ENCODE results near the gene COPRS. TPM values are rescaled to one million over a fixed set of nuclear protein-coding genes. Genes with fewer than 3 reads are reported as not detected.

Gene COPRS
- total and polyA plus RNA-seq, 5 donors from 2014 or later: 5.0 to 17.2 (median 12.7) TPM

DNA sequence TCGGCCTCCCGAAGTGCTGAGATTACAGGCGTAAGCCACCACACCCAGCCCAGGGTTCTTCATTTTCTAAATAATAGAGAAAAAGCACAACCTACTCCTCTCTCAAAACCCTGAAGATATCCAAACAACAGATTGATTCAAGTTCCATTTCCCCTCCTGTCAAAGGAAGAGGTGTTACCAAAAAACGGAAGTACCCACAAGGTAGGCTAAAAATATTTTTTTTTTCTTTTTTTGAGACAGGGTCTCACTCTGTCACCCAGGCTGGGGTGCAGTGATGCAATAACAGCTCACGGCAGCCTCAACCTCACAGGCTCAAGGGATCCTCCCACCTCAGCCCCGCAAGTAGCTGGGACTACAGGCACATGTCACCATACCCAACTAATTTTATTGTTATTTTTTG, 23.5 kb upstream of the COPRS start:
- H3K4me3 ChIP-seq (ENCODE audit: low read depth, low read length): no peak overlapping the region
- no peaks in the 10 kb centered on the region for H3K4me1 ChIP-seq (ENCODE audit: control insufficient read depth, insufficient read depth, low read length, poor library complexity, severe bottlenecking)
- H3K27ac Mint-ChIP-seq: peak overlapping the region in 1 of 3 donors; percentile 40
- H3K36me3 Mint-ChIP-seq: peaks cover 27% of the 10 kb centered on the region
- no peaks in the 10 kb centered on the region for H3K9me3 ChIP-seq (ENCODE audit: control insufficient read depth in 2 of 2, low read length in 2 of 2)
- peaks cover 0 to 7% (median 6%) of the 10 kb centered on the region in 4 donors for H3K4me1 Mint-ChIP-seq
- H3K36me3 ChIP-seq (ENCODE audit: control insufficient read depth, insufficient read depth, low read length): peaks cover 70% of the 10 kb centered on the region
- ATAC-seq (ENCODE audit: low read depth in 2 of 2): no peak
- no peaks in the 10 kb centered on the region for H3K9me3 Mint-ChIP-seq
- DNase-seq: no peak
- H3K27me3 ChIP-seq (ENCODE audit: control insufficient read depth, insufficient read depth, low read length): no peaks in the 10 kb centered on the region
- no peak overlapping the region for H3K27ac ChIP-seq (ENCODE audit: insufficient read depth, low read length, poor library complexity, severe bottlenecking)
- H3K4me3 Mint-ChIP-seq: no peak overlapping the region
- H3K27me3 Mint-ChIP-seq: no peaks in the 10 kb centered on the region

DNA sequence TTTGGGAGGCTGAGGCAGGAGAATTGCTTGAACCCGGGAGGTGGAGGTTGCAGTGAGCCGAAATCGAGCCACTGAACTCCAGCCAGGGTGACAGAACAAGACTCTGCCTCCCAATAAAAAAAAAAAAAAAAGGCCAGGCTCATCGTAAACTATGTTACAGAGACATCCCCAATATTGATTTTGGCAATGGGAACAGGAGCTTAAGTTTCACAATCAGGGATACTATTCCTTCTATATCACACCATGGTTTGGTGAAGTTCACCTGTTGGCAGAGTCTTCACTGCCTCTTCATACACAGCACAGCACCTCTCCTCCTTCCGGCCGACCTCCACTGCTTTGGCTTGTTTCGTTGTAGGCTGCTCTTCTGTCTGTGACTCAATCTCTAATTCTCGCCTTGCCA, 21.3 kb upstream of the COPRS start:
- H3K27me3 Mint-ChIP-seq: no peaks in the 10 kb centered on the region
- peaks cover 30% of the 10 kb centered on the region for H3K36me3 Mint-ChIP-seq
- DNase-seq (no peak), ATAC-seq (ENCODE audit: low read depth in 2 of 2) (no peak)
- no peaks in the 10 kb centered on the region for H3K4me1 ChIP-seq (ENCODE audit: control insufficient read depth, insufficient read depth, low read length, poor library complexity, severe bottlenecking)
- no peak overlapping the region for H3K4me3 Mint-ChIP-seq
- no peaks in the 10 kb centered on the region for H3K9me3 Mint-ChIP-seq
- peaks cover 69% of the 10 kb centered on the region for H3K36me3 ChIP-seq (ENCODE audit: control insufficient read depth, insufficient read depth, low read length)
- H3K27ac ChIP-seq (ENCODE audit: insufficient read depth, low read length, poor library complexity, severe bottlenecking): no peak overlapping the region
- H3K9me3 ChIP-seq (ENCODE audit: control insufficient read depth in 2 of 2, low read length in 2 of 2): no peaks in the 10 kb centered on the region
- H3K4me1 Mint-ChIP-seq: peaks cover 0 to 9% (median 6%) of the 10 kb centered on the region in 4 donors
- no peak overlapping the region for H3K4me3 ChIP-seq (ENCODE audit: low read depth, low read length)
- peak overlapping the region in 1 of 3 donors; percentile 5 for H3K27ac Mint-ChIP-seq
- H3K27me3 ChIP-seq (ENCODE audit: control insufficient read depth, insufficient read depth, low read length): no peaks in the 10 kb centered on the region

GRCh38 chr17:31878703-31879073, 19.6 kb upstream of the COPRS start:
- Mint-ChIP-seq H3K27ac (peak overlapping the region in 2 of 3 donors; percentile 13 to 79), H3K4me3 (no peak overlapping the region), H3K4me1 (peaks cover 0 to 9% (median 6%) of the 10 kb centered on the region in 4 donors), H3K9me3 (no peaks in the 10 kb centered on the region), H3K36me3 (peaks cover 30% of the 10 kb centered on the region), H3K27me3 (no peaks in the 10 kb centered on the region)
- no peaks in the 10 kb centered on the region for H3K9me3 ChIP-seq (ENCODE audit: control insufficient read depth in 2 of 2, low read length in 2 of 2)
- H3K27me3 ChIP-seq (ENCODE audit: control insufficient read depth, insufficient read depth, low read length): no peaks in the 10 kb centered on the region
- no peak overlapping the region for H3K4me3 ChIP-seq (ENCODE audit: low read depth, low read length)
- H3K27ac ChIP-seq (ENCODE audit: insufficient read depth, low read length, poor library complexity, severe bottlenecking): no peak overlapping the region
- no peak for ATAC-seq (ENCODE audit: low read depth in 2 of 2)
- DNase-seq: no peak
- peaks cover 73% of the 10 kb centered on the region for H3K36me3 ChIP-seq (ENCODE audit: control insufficient read depth, insufficient read depth, low read length)
- no peaks in the 10 kb centered on the region for H3K4me1 ChIP-seq (ENCODE audit: control insufficient read depth, insufficient read depth, low read length, poor library complexity, severe bottlenecking)

DNA sequence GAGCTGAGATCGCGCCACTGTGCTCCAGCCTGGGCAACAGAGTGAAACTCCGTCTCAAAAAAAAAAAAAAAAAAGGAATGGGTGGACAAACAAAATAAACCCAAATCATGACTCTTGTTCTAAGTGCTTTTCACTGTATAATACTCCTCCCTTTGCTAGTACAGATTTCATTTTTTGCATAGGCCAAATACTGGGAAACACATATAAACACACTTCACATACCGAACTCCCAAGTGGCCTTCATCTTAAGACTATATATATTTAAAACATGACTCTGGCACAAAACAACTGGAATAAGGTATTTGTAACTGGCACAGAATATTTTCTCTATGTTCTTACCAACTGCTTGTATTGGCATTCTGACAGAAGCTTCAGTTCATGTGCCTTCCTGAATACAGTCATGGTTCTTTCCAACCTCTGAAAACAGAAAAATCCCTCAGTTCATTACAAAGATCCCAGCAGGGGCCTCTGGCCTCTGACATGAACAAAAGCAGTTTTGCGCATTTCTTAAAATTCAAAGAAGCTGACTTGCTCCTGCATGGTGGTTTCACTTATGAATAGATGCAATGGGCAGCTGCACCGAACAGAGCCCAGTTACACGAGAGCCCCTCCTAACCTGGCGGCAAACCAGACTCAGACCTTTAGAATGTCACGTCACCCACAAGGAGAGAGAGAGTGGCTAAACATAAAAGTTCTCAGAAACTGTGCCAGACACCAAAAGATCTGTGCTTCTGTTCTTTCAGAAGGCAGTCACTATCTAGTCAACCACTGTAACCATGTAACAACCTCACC, 19.1 kb upstream of the COPRS start:
- ATAC-seq (ENCODE audit: low read depth in 2 of 2): no peak
- peaks cover 35% of the 10 kb centered on the region for H3K36me3 Mint-ChIP-seq

DNA sequence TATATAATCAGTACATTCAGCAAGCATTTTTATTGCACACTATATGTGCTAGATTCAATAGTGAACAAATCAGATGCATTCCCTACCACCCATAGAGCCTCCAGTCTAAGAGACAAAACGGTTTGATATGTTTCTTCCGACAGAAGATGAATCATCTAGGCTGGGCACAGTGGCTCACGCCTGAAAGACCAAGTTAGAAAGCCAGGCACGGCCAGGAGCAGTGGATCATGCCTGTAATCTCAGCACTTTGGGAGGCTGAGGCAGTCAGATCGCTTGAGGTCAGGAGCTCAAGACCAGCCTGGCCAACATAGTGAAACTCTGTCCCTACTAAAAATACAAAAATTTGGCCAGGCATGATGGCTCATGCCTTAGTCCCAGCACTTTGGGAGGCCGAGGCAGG, 18.3 kb upstream of the COPRS start:
- peaks cover 0 to 9% (median 5%) of the 10 kb centered on the region in 4 donors for H3K4me1 Mint-ChIP-seq
- peaks cover 80% of the 10 kb centered on the region for H3K36me3 ChIP-seq (ENCODE audit: control insufficient read depth, insufficient read depth, low read length)

More for the DNA sequence above, 19.1 kb upstream of the COPRS start:
- no peaks in the 10 kb centered on the region for H3K9me3 Mint-ChIP-seq
- Histone ChIP-seq H3K4me3 (ENCODE audit: low read depth, low read length) (no peak overlapping the region), H3K4me1 (ENCODE audit: control insufficient read depth, insufficient read depth, low read length, poor library complexity, severe bottlenecking) (no peaks in the 10 kb centered on the region), H3K27ac (ENCODE audit: insufficient read depth, low read length, poor library complexity, severe bottlenecking) (no peak overlapping the region), H3K36me3 (ENCODE audit: control insufficient read depth, insufficient read depth, low read length) (peaks cover 74% of the 10 kb centered on the region), H3K27me3 (ENCODE audit: control insufficient read depth, insufficient read depth, low read length) (no peaks in the 10 kb centered on the region), H3K9me3 (ENCODE audit: control insufficient read depth in 2 of 2, low read length in 2 of 2) (no peaks in the 10 kb centered on the region)
- H3K4me1 Mint-ChIP-seq: peaks cover 0 to 9% (median 6%) of the 10 kb centered on the region in 4 donors
- H3K27me3 Mint-ChIP-seq: no peaks in the 10 kb centered on the region
- H3K27ac Mint-ChIP-seq: peak overlapping the region in 2 of 3 donors; percentile 13 to 79
- DNase-seq: peak in 1 of 3 donors; percentile 49
- no peak overlapping the region for H3K4me3 Mint-ChIP-seq

DNA sequence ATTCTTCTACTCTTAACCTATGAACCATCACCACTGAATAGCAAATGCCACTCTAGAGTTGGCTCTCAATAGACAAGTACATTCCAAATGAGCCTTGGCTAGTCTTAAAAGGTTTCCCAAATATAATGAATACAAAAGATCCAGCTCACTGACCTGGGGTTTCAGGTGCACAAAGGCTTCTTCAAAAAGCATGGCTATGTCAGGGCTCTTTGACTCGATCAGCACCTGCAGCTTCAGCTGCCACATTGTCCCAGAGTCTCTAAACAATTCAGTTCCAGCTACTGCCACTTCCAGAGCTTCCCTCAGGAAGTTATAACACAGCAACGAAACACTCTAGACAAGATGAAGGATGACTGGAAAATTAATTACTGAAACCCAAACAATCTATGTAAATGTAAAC, 16.0 kb upstream of the COPRS start:
- no peak for DNase-seq
- Histone ChIP-seq H3K36me3 (ENCODE audit: control insufficient read depth, insufficient read depth, low read length) (peaks cover 79% of the 10 kb centered on the region), H3K4me1 (ENCODE audit: control insufficient read depth, insufficient read depth, low read length, poor library complexity, severe bottlenecking) (no peaks in the 10 kb centered on the region), H3K4me3 (ENCODE audit: low read depth, low read length) (no peak overlapping the region), H3K9me3 (ENCODE audit: control insufficient read depth in 2 of 2, low read length in 2 of 2) (no peaks in the 10 kb centered on the region), H3K27me3 (ENCODE audit: control insufficient read depth, insufficient read depth, low read length) (no peaks in the 10 kb centered on the region), H3K27ac (ENCODE audit: insufficient read depth, low read length, poor library complexity, severe bottlenecking) (no peak overlapping the region)
- Mint-ChIP-seq H3K27ac (no peak overlapping the region), H3K4me3 (no peak overlapping the region), H3K9me3 (no peaks in the 10 kb centered on the region), H3K36me3 (peaks cover 38% of the 10 kb centered on the region), H3K27me3 (no peaks in the 10 kb centered on the region), H3K4me1 (peaks cover 0 to 7% (median 2%) of the 10 kb centered on the region in 4 donors)
- no peak for ATAC-seq (ENCODE audit: low read depth in 2 of 2)

More for the DNA sequence above, 18.3 kb upstream of the COPRS start:
- H3K4me3 ChIP-seq (ENCODE audit: low read depth, low read length): no peak overlapping the region
- Mint-ChIP-seq H3K4me3 (no peak overlapping the region), H3K9me3 (no peaks in the 10 kb centered on the region), H3K27ac (no peak overlapping the region), H3K27me3 (no peaks in the 10 kb centered on the region), H3K36me3 (peaks cover 39% of the 10 kb centered on the region)
- no peaks in the 10 kb centered on the region for H3K9me3 ChIP-seq (ENCODE audit: control insufficient read depth in 2 of 2, low read length in 2 of 2)
- DNase-seq (no peak), ATAC-seq (ENCODE audit: low read depth in 2 of 2) (no peak)
- no peaks in the 10 kb centered on the region for H3K27me3 ChIP-seq (ENCODE audit: control insufficient read depth, insufficient read depth, low read length)
- no peaks in the 10 kb centered on the region for H3K4me1 ChIP-seq (ENCODE audit: control insufficient read depth, insufficient read depth, low read length, poor library complexity, severe bottlenecking)
- H3K27ac ChIP-seq (ENCODE audit: insufficient read depth, low read length, poor library complexity, severe bottlenecking): no peak overlapping the region

DNA sequence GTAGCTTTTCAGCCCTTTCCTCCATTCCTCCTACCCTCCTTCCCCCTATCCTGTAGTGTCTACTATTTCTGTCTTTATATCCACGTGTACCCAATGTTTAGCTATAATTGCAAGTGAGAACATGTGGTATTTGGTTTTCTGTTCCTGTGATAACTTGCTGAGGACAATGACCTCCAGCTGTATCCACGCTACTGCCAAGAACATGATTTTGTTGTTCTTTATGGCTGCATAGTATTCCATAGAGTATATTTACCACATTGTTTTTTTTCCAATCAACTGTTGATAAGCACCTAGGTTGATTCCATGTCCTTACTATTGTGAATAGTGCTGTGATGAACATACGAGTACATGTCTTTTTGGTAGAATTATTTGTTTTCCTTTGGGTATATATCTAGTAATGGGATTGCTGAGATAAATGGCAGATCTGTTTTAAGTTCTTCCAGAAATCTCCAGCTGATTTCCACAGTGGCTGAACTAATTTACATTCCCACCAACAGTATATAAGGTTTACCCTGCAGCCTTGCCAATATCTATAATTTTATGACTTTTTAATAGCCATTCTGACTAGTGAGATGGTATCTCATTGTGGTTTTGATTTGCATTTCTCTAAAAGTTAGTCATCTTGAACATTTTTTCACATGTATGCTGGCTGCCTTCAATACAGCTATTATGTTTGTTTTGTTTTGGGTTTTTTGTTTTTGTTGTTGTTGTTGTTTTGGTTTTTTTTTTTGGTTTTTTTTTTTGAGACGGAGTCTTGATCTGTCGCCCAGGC, 10.9 kb upstream of the COPRS start:
- Histone ChIP-seq H3K27me3 (ENCODE audit: control insufficient read depth, insufficient read depth, low read length) (no peaks in the 10 kb centered on the region), H3K4me3 (ENCODE audit: low read depth, low read length) (no peak overlapping the region), H3K36me3 (ENCODE audit: control insufficient read depth, insufficient read depth, low read length) (peaks cover 81% of the 10 kb centered on the region), H3K27ac (ENCODE audit: insufficient read depth, low read length, poor library complexity, severe bottlenecking) (no peak overlapping the region), H3K9me3 (ENCODE audit: control insufficient read depth in 2 of 2, low read length in 2 of 2) (no peaks in the 10 kb centered on the region), H3K4me1 (ENCODE audit: control insufficient read depth, insufficient read depth, low read length, poor library complexity, severe bottlenecking) (no peaks in the 10 kb centered on the region)
- peaks cover 41% of the 10 kb centered on the region for H3K36me3 Mint-ChIP-seq
- ATAC-seq (ENCODE audit: low read depth in 2 of 2) (no peak), DNase-seq (no peak)
- H3K9me3 Mint-ChIP-seq: no peaks in the 10 kb centered on the region
- no peak overlapping the region for H3K27ac Mint-ChIP-seq
- H3K27me3 Mint-ChIP-seq: no peaks in the 10 kb centered on the region
- H3K4me1 Mint-ChIP-seq: no peaks in the 10 kb centered on the region
- H3K4me3 Mint-ChIP-seq: no peak overlapping the region
